ENCODE results near the gene BBLN.

DNA sequence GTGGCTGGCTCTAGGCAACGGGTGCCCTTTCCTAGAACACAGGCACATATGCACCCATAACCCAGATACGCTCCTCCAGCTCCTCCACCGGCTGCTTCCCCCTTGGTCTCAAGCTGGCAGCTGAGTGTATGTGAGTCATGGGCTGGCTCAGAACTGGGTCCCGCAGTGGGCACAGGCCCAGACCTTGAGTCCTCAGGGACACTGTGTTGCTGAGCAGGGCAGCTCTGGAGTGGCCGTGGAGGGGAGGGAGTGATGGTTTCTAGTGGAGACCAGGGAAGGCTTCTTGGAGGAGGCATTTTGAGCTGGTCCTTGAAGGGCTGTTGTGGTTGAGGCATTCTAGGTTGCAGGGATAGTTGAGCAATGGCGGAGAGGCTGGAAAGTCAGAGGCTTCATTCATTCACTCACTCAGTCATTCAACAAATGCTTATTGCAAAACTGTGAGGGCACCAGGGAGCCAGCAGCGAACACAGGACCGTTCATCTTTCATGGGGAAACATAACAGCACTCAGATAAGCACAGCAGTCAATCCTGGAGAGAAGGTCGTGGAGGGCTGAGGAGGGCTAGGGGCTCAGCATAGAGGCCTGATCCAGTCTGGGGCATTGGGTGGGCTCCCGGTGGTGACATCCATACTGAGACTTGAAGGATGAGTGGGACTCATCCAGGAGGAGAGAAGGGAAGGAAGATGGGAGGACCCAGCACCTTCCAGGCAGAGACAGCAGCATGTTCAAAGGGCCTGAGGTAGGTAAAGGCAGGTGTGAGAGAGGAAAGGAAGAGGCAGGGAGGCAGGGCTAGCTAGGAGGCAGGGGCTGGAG is 2.4 kb downstream of the BBLN start:
- TF ChIP-seq GATA2 (IDR thresholded peaks at IDR 0.05; ENCODE audit: low read depth, low read length) (no peak), GATA3 (IDR thresholded peaks at IDR 0.05; ENCODE audit: low read depth, low read length) (no peak)

Data from SH-SY5Y (cell line).